Measurements from ENCODE around the gene CIAO2B.
"Not testable (repeated sequence)": the region's sequence is repeated elsewhere in the genome, so short reads cannot be mapped to it uniquely, and the experiment has no call there.

CIAO2B gene

DNA sequence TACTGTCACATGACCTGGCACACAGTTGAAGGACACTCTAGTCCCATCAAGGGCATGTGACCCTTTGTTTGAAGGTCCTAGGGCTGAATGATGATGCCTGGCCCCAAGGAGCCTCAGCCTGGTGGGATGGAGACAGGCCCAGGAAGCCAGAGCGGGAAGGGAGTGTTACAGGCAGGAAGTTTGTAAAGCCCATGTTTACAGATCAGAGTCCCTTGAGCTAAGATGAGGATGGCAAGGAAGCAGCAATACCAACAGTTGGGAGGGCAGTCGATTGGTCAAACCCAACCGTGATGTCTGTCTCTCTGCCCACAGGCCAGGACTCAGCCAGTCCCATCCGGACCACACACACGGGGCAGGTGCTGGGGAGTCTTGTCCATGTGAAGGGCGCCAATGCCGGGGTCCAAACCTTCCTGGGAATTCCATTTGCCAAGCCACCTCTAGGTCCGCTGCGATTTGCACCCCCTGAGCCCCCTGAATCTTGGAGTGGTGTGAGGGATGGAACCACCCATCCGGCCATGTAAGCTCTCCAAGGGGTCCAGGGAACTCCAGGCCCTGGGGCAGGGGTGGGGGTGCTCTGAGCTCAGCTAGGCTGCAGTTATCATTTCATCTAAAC, 3.6 kb upstream of the CIAO2B start:
- no peak for DNase-seq (ENCODE audit: low read depth in 3 of 3, low spot score in 1 of 3)

DNA sequence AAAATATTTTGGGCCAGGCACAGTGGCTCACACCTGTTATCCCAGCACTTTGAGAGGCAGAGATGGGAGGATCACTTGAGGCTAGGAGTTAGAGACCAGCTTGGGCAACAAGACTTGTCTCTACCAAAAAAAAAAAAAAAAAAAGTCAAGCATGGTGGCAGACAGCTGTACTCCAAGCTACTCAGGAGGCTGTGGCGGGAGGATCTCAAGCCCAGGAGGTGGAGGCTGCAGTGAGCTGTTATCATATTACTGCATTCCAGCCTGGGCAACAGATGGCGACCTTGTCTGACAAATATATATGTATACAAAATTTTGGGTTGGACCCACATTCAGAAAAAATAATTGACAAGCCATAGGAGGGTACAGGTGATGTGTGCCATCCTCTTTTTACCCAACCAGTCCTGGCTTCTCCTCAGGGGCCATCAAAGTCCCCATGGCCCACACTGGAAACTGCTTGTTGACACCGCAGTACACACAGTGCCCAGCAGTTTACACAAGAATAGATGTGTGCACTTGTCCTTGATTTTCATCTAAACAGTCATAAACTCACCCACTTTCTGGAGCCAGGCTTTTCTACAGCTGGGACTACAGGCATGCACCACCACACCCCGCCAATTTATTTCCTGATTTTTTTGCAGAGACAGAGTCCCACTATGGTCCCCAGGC, 2.8 kb upstream of the CIAO2B start:
- no peak for DNase-seq (ENCODE audit: low read depth in 3 of 3, low spot score in 1 of 3)

DNA sequence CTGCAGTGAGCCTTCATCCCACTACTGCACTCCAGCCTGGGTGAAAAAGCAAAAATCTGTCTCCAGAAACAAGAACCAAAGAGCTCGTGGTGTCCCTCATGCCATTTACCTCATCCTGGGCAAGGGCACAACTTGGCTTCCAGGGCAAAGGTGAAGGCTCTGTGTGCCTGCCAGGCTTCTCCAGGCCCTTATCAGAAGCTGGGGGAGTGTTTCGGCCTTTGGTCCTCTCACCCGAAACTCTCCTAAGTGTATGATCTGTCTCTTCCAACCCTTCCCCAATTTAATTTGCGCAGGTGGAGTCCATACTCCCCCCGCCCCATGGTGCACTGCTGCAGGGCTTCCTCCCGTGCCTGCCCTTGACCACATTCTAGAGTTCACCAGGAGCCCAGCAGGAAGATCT, 2.3 kb upstream of the CIAO2B start:
- DNase-seq (ENCODE audit: low read depth in 3 of 3, low spot score in 1 of 3): no peak

DNA sequence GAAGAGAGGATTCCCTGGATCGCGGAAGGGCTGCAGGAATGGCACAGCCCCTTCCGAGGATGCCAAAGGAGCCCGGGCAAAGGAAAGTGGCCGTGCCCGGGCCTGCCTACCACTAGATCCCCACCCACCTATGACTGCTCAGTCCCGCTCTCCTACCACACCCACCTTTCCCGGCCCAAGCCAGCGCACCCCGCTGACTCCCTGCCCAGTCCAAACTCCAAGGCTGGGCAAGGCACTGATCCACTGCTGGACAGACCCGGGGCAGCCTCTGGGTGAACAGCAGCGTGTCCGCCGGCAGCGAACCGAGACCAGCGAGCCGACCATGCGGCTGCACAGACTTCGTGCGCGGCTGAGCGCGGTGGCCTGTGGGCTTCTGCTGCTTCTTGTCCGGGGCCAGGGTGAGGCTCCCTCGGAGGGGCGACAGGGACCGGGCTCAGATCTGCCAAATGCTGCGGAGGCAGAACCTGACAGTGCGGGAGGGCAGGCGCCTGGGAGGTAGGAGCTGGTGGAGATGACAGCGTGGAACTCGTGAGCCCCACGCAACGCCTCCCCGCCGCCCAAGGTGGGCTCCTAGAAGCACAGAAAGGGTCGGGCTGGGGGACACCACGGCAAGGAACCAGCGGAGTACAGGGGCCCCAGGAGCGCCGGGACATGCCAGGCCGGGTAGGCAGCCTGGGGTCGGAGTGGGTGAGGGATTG, 1.3 kb upstream of the CIAO2B start, which contains the start of gene CES2:
Gene CES2, plus strand, starts transcription at position 203 of the 698 bp plus-strand sequence. Its CDS starts 120 bp downstream, at position 323.
- DNase-seq (ENCODE audit: low read depth in 3 of 3, low spot score in 1 of 3): no peak

DNA sequence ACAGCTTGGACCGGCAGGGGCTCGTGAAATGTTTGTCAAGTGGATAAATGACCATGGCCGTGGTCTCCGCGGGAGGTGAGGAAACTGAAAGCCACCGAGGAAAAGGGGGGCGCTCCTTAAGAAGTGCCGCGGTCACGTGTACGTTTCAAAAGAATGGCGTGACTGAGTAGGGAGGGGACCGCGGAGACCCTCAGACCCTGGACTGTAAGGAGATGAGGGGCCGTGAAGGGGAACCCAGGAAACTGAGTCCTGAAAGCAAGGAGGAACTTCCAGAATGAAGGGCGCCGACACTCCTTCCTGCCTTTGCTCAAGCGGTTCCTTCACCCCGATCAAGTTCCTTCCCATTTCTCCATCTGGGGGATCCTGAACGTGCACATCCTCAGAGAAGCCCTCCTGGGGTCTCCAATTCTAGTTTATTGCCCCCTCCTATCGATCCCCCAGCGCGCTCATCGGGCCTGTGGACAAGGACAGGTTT, 674 bp upstream of the CIAO2B start:
- not testable (repeated sequence) for DNase-seq (ENCODE audit: low read depth in 3 of 3, low spot score in 1 of 3)

DNA sequence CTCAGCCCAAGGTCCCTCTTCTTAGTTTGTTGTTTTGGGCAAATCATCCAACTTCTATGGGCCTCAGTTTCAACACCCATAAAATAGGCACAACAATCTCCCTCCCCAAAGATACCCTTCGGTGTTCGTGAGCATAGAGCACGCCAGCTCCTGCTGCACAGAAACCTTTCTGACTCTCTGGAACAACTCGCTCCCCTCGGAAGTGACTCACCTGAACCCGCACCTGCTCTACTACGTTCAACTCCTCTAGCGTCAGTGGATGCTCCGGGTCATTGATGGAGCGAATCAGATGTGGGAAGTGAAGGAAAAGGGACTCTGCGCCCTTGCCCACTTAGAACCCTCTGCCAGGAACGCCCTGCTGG, 445 bp downstream of the CIAO2B start:
- peak in 2 of 3 donors; percentile 29 to 30 for DNase-seq (ENCODE audit: low read depth in 3 of 3, low spot score in 1 of 3)

DNA sequence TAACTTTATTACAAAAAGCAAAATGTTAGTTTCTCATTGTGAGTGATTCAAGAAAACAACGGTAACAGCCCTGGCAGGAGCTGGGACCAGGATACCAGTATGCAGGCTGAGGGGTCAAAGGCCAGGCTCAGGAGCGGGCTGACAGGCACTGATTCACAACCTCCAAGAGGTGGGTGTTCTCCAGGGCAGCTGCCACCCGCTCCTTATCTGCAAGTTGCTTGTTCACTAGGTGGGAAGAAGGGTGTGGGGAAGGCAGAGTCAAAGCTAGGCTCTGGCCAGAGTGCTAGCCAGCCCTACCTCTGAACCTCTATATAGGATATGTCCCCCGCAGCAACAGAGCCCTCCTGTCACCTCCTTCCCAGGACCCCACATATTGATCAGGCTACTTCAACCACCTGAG, 2.1 kb downstream of the CIAO2B start:
- DNase-seq (ENCODE audit: low read depth in 3 of 3, low spot score in 1 of 3): no peak

DNA sequence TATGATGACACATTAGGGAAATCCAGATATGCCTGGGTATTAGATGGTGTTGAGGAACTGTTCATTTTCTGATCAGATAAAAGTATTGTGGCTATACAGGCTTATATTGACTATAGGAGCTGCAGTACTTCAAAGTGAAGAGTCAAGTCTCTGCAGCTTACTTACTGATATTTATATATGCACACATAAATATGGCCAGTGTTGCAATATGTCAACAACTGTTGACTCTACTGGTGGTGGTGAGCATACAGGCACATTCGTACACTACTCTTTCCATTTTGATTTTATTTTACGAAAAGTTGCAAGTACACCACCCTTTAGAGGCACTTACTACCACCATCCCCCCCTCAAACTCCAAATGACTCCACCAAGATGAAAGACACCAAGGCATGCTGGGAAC, 2.5 kb downstream of the CIAO2B start:
- no peak for DNase-seq (ENCODE audit: low read depth in 3 of 3, low spot score in 1 of 3)

DNA sequence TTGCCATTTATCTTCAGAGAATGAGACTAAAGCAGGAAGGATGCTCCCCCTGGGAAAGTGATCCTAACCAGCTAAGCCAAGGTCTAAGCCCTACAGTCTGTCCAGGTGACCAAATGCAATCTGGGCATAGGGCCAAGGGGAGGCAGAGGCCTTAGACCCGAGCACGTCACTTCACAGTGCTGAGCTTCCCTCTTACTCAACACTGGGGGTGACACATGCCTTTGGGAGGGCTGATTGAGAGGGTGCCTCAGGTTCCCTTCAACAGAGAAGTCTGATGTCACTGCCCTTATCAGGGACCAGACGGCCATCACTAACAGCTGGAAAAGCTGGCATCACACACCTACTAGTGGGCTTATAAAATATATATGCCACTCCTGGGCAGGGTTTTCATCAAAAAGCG, 4.0 kb downstream of the CIAO2B start:
- DNase-seq (ENCODE audit: low read depth in 3 of 3, low spot score in 1 of 3): no peak

DNA sequence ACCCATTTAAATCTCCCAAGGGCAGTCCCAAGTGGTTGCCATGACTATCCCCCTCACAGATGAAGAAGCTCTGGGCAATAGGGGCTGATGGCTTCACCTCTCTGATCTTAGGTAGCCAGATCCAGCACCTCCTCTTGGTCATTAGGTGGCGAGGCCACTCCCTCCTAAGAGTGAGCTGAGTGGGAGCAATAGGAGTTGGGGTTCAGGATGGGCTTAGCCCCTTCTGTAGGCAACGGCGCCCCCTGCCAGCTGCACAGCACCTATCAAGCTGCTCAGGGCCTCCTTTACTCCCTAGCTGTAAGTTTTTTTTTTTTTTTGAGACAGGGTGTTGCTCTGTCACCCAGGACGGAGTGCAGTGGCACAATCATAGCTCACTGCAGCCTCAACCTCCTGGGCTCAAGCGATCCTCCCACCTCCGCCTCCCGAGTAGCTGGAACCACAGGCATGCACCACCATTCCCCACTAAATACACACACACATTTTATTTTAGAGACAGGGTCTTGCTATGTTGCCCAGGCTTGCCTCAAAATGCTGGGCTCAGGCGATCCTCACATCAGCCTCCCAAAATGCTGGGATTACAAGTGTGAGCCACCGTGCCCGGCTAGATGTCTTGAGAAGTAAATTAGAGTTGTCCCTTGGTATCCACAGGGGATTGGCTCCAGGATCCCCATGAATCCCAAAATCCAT, 5.4 kb downstream of the CIAO2B start:
- no peak for DNase-seq (ENCODE audit: low read depth in 3 of 3, low spot score in 1 of 3)

DNA sequence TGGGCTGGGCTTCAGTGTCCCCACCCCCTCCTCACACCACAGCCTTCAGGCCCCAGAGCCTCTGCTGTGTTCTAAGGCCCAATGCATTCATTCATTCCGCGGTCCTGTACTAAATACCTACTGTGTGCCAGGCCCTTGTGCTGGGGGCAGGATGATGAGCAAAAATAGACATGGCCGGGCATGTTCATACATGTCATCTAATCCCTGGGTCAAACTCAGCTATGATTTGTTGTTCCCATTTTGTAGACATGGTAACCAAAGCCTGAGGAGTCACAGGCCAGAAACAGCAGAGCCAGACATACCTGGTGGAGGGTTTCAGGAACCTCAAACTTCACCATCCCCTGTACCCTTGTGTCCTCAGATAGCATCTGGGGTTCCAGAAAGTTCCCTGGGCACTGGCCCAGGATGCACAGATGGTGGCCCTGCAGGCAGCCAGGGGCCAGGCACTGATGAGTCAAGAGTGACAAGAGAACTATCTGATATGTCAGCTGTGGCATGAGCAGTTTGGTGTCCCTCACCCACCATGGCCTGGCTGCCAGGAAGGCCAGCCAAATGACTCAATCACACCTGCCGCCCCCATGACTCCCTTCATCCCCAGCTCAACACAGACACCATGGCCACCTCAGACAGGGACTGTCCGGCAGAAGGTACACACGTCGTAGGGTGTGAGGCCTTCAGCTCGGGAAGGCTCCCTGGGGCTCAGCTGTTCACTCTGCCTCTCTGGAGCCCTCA, 6.1 kb downstream of the CIAO2B start:
- DNase-seq (ENCODE audit: low read depth in 3 of 3, low spot score in 1 of 3): no peak

DNA sequence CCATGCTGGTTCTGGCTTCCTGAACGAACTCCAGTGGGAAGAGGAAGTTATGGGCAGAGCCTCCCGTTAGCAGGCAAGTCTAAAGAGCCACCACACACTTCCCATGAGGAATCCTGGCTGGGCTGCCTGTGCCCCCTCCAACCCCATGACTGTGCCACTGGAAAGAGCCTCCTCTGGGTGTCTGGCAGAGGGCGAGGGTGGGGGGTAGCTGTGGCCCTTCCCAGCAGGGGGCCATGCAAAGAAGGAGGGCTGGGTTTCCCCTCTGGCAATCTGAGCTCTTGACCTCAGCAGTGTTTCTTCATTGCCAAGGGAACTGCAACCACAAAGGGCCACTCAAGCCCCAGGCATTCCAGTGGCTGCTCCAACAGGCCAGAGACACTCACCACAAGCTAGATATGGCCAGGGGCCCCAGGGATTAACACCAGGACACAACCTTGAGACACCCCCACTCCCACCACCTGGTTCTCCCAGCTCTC, 7.2 kb downstream of the CIAO2B start:
- no peak for DNase-seq (ENCODE audit: low read depth in 3 of 3, low spot score in 1 of 3)

DNA sequence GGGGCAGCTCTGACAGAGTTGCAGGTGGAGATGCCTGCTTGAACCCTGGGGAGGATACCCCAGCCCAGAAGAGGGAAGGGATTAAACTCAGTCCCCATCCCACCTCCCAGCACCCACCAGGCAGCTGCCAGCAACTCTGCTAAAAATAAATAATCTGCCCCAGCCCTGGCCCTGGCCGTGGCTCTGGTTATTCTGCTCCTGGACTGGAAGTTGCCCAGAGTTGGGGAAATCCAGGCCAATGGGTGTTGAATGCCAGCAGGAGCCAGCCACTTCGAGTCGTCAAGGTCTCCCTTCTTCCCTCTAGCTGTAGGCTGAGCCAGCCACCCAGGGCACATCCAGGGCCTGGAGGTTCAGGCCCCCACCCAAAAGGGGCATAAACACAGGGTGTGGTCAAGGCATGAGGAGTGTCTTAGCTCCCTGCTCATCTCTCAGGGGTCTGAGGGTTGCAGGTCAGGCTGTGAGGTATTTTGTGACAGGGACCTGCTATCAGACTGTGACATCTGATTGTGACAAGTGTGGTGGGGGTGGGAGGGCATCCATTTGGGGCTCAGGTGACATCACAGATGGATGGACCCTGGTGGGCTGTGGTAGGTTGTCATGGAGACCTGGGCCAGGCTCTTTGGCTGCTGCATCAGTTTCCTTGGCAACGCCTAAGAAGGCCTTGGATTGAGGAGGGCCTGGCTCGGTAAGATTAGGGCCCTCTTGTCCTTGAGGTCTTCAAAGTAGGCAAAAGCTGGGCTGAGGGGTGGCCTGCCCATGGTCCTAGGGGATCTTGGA, 7.8 kb downstream of the CIAO2B start:
- DNase-seq (ENCODE audit: low read depth in 3 of 3, low spot score in 1 of 3): no peak

DNA sequence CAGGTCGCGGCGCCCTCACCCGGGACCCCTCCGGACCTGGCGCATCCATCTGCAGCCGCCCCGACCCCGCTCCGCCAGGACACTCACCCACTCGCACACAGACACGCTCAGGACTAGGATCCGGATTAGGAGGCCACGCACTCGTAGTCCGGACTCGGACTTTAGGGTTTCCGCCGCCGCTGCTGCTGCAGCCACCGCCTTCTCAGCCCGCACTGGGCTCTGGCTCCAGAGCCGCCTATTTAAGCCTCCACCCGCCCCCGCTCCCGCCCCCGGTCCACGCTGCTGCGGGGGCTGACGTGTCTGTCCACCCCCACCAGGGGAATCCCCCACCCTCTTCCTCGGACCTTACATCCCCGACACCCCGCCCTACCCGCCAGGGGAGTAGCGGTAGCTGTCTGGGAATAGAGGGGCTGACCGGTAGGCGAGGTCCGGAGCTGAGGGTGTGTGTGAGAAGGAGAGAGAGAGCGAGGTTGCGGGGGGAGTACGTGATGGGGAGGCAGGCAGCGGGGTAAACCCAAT, 8.8 kb downstream of the CIAO2B start, which contains the start of gene RRAD:
Gene RRAD, minus strand, starts transcription at position 214 of the 519 bp plus-strand sequence. CDS start 356 bp downstream, outside the sequence.
- no peak for DNase-seq (ENCODE audit: low read depth in 3 of 3, low spot score in 1 of 3)

DNA sequence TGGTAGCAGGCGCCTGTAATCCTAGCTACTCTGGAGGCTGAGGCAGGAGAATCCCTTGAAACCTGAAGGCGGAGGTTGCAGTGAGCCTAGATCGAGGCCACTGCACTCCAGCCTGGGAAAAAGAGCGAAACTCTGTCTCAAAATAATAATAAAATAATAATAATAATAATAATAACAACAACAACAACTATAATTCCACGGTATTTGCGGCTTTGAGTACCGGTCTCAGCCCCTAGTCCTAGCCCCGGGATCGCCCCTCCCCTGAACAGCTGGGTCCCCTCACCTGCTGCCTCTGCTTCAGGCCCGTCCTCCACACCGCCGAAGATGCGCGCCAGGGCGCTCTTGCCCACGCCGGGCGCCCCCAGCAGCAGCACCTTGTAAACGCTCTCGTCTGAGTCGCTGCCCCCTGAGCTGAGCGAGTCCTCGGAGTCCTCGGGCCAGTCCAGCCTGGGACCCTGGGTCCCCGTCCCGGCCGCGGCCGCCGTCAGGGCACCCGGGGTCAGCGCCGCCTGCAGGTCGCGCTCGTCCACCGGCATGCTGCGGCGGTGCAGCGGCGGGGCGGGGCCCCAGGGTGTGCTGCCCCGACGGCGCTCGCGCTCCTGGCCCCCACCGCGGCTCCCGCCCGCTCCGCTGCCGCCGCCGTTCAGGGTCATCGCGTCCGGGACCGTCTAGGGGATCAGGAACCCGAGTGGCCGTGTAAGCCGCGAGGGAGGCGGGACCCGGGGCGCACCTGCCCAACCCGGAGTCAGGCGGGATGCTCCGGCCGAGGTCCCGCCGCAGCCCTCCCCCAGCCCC, 9.5 kb downstream of the CIAO2B start:
- no peak for DNase-seq (ENCODE audit: low read depth in 3 of 3, low spot score in 1 of 3)

DNA sequence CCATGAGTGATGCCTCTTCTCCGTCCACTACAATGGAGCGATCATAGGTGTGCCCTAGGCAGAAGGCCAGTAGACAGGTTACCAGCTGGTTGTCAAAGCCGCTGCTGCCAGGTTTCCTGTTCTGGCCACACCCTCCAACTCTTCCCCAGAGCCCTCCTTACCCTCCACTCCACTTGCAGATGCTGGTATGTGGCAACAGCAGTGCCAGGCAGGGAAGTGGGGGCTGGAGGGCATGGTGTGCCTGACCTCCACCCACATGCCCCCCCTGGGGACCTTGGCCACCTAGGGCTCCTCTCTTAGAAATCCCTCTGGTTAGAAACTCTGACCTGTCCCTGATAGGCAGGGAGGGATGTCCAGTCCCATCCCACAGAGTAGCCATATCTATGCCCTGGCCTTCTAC, 10.3 kb downstream of the CIAO2B start:
- DNase-seq (ENCODE audit: low read depth in 3 of 3, low spot score in 1 of 3): no peak

DNA sequence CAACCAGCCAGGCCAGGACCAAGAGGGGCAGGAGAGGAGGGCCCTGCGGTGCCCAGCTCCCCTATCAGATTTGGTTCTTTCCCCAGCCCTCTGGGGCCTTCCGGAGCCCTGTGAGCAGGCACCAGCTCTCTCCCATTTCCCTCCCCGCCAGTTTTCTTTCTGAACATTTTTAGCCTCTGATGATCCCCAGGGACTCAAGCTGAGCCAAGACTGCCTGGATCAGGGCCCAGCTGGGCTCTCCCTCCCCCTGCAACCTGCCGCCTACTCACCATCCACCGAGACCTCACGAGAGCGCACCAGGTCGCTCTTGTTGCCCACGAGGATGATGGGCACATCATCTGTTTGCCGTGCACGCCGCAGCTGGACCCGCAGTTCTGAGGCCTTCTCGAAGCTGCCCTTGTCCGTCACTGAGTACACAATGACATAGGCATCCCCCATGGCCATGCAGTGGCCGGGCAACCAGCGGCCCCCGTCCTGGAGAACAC, 10.9 kb downstream of the CIAO2B start:
- DNase-seq (ENCODE audit: low read depth in 3 of 3, low spot score in 1 of 3): no peak

DNA sequence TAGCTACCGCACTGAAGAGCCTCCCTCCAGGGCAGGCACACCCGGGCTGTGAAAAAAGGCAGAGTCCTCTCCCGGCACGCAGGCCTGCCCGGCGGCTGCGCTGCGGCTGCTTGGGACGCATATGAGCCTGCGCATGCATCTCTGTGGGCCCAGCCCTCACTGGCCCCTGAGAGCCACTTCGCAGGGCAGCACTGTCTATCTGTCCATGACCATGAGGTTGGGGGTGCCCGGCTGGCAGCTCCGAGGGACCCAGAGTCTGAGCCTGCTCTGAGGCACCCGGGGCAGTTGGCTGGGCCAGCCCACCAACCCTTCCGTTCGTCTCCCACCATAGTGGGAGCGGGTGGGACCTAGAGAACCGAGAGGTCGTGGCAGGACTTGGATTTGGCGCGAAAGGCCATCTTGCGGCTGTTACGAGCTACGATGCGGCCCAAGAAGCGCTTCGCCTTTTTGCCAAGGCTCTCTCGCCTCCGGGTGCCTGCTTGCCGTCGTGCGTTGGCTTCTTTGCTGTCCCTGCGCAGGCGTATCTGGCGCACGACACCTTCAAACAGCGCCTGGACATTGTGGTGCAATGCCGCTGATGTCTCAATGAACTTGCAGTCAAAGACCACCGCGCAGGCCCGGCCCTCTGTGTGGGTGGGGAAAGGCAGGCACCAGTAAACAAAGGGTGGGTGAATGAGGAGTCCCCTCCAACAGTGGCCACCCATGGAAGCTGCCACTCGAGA, 12.3 kb downstream of the CIAO2B start:
- DNase-seq (ENCODE audit: low read depth in 3 of 3, low spot score in 1 of 3): no peak

Data from stimulated activated CD4-positive, alpha-beta T cell treated with anti-CD3 and anti-CD28 coated beads, TNF-alpha, amount 100 ng/mL, for 1 hour (primary cell).